Measurements from ENCODE around the gene KCNA10.

The KCNA10 gene

GRCh38 chr1:110549831-110550230 lies 30.9 kb upstream of the KCNA10 start:
- no peak for DNase-seq (ENCODE audit: insufficient read length)
- TF ChIP-seq POLR2AphosphoS5 (IDR thresholded peaks at IDR 0.05; ENCODE audit: low read depth, low read length) (no peak), TAF1 (IDR thresholded peaks at IDR 0.05; ENCODE audit: borderline replicate concordance, low read depth, low read length) (no peak), POLR2A (IDR thresholded peaks at IDR 0.05; ENCODE audit: low read depth, low read length) (no peak)
- FAIRE-seq: no peak

- DNase-seq (ENCODE audit: insufficient read length): no peak
- FAIRE-seq: no peak
- no peak for TF ChIP-seq POLR2A (IDR thresholded peaks at IDR 0.05; ENCODE audit: low read depth, low read length)
- TF ChIP-seq TAF1 (IDR thresholded peaks at IDR 0.05; ENCODE audit: borderline replicate concordance, low read depth, low read length): no peak
- TF ChIP-seq POLR2AphosphoS5 (IDR thresholded peaks at IDR 0.05; ENCODE audit: low read depth, low read length): no peak
Measured at GRCh38 chr1:110548381-110548780, 29.4 kb upstream of the KCNA10 start.

- no peak for DNase-seq (ENCODE audit: insufficient read length)
- no peak for FAIRE-seq
- TF ChIP-seq TAF1 (IDR thresholded peaks at IDR 0.05; ENCODE audit: borderline replicate concordance, low read depth, low read length) (no peak), POLR2AphosphoS5 (IDR thresholded peaks at IDR 0.05; ENCODE audit: low read depth, low read length) (no peak), POLR2A (IDR thresholded peaks at IDR 0.05; ENCODE audit: low read depth, low read length) (no peak)
Measured at GRCh38 chr1:110547017-110547416, 28.0 kb upstream of the KCNA10 start.

GRCh38 chr1:110545492-110545891 lies 26.5 kb upstream of the KCNA10 start:
- no peak for FAIRE-seq
- no peak for TF ChIP-seq TAF1 (IDR thresholded peaks at IDR 0.05; ENCODE audit: borderline replicate concordance, low read depth, low read length)
- no peak for TF ChIP-seq POLR2A (IDR thresholded peaks at IDR 0.05; ENCODE audit: low read depth, low read length)
- TF ChIP-seq POLR2AphosphoS5 (IDR thresholded peaks at IDR 0.05; ENCODE audit: low read depth, low read length): no peak
- DNase-seq (ENCODE audit: insufficient read length): no peak

- TF ChIP-seq POLR2AphosphoS5 (IDR thresholded peaks at IDR 0.05; ENCODE audit: low read depth, low read length) (no peak), TAF1 (IDR thresholded peaks at IDR 0.05; ENCODE audit: borderline replicate concordance, low read depth, low read length) (no peak), POLR2A (IDR thresholded peaks at IDR 0.05; ENCODE audit: low read depth, low read length) (no peak)
- no peak for FAIRE-seq
- DNase-seq (ENCODE audit: insufficient read length): no peak
Measured at GRCh38 chr1:110544753-110545152, 25.8 kb upstream of the KCNA10 start.

- FAIRE-seq (no peak), DNase-seq (ENCODE audit: insufficient read length) (no peak)
Measured at GRCh38 chr1:110542725-110543124, 23.8 kb upstream of the KCNA10 start.

GRCh38 chr1:110541906-110542395 lies 23.0 kb upstream of the KCNA10 start:
- TF ChIP-seq POLR2A (IDR thresholded peaks at IDR 0.05; ENCODE audit: low read depth, low read length) (no peak), POLR2AphosphoS5 (IDR thresholded peaks at IDR 0.05; ENCODE audit: low read depth, low read length) (no peak), TAF1 (IDR thresholded peaks at IDR 0.05; ENCODE audit: borderline replicate concordance, low read depth, low read length) (no peak)
- DNase-seq (ENCODE audit: insufficient read length): no peak
- no peak for FAIRE-seq

More at GRCh38 chr1:110542725-110543124, 23.8 kb upstream of the KCNA10 start:
- TF ChIP-seq POLR2A (IDR thresholded peaks at IDR 0.05; ENCODE audit: low read depth, low read length) (no peak), TAF1 (IDR thresholded peaks at IDR 0.05; ENCODE audit: borderline replicate concordance, low read depth, low read length) (no peak), POLR2AphosphoS5 (IDR thresholded peaks at IDR 0.05; ENCODE audit: low read depth, low read length) (no peak)

GRCh38 chr1:110540891-110541685 lies 22.1 kb upstream of the KCNA10 start:
- DNase-seq (ENCODE audit: insufficient read length) (no peak), FAIRE-seq (no peak)
- TF ChIP-seq POLR2A (IDR thresholded peaks at IDR 0.05; ENCODE audit: low read depth, low read length): no peak
- TF ChIP-seq POLR2AphosphoS5 (IDR thresholded peaks at IDR 0.05; ENCODE audit: low read depth, low read length): no peak

GRCh38 chr1:110538921-110539320 lies 19.9 kb upstream of the KCNA10 start:
- DNase-seq (ENCODE audit: insufficient read length) (no peak), FAIRE-seq (no peak)
- TF ChIP-seq POLR2AphosphoS5 (IDR thresholded peaks at IDR 0.05; ENCODE audit: low read depth, low read length) (no peak), TAF1 (IDR thresholded peaks at IDR 0.05; ENCODE audit: borderline replicate concordance, low read depth, low read length) (no peak), POLR2A (IDR thresholded peaks at IDR 0.05; ENCODE audit: low read depth, low read length) (no peak)

GRCh38 chr1:110538075-110538474 lies 19.1 kb upstream of the KCNA10 start:
- no peak for FAIRE-seq
- no peak for TF ChIP-seq POLR2AphosphoS5 (IDR thresholded peaks at IDR 0.05; ENCODE audit: low read depth, low read length)
- TF ChIP-seq TAF1 (IDR thresholded peaks at IDR 0.05; ENCODE audit: borderline replicate concordance, low read depth, low read length): no peak
- TF ChIP-seq POLR2A (IDR thresholded peaks at IDR 0.05; ENCODE audit: low read depth, low read length): no peak
- no peak for DNase-seq (ENCODE audit: insufficient read length)

- DNase-seq (ENCODE audit: insufficient read length): no peak
- FAIRE-seq: no peak
- no peak for TF ChIP-seq POLR2A (IDR thresholded peaks at IDR 0.05; ENCODE audit: low read depth, low read length)
- TF ChIP-seq TAF1 (IDR thresholded peaks at IDR 0.05; ENCODE audit: borderline replicate concordance, low read depth, low read length): no peak
- TF ChIP-seq POLR2AphosphoS5 (IDR thresholded peaks at IDR 0.05; ENCODE audit: low read depth, low read length): no peak
Measured at GRCh38 chr1:110535985-110536384, 17.0 kb upstream of the KCNA10 start.

GRCh38 chr1:110533230-110533629 lies 14.3 kb upstream of the KCNA10 start:
- TF ChIP-seq POLR2A (IDR thresholded peaks at IDR 0.05; ENCODE audit: low read depth, low read length) (no peak), POLR2AphosphoS5 (IDR thresholded peaks at IDR 0.05; ENCODE audit: low read depth, low read length) (no peak), TAF1 (IDR thresholded peaks at IDR 0.05; ENCODE audit: borderline replicate concordance, low read depth, low read length) (no peak)
- DNase-seq (ENCODE audit: insufficient read length) (no peak), FAIRE-seq (no peak)

Data from GM12892 (cell line).